ENCODE results near the gene SEMA5A.

Gene SEMA5A

GRCh38 chr5:9545992-9546851 lies at the start of gene SEMA5A:
Gene SEMA5A (minus strand): TSS chr5:9546075. CDS start chr5:9379946, 166,129 bp downstream.
- DNase-seq, result peak; percentile 13

GRCh38 chr5:9594913-9595312 lies 49.0 kb upstream of the SEMA5A start:
- DNase-seq, result no peak

- no peak for DNase-seq
Measured at GRCh38 chr5:9589049-9589835, 43.4 kb upstream of the SEMA5A start.

- no peak for DNase-seq
Measured at GRCh38 chr5:9588254-9588653, 42.4 kb upstream of the SEMA5A start.

- DNase-seq, result no peak
Measured at GRCh38 chr5:9587135-9587534, 41.3 kb upstream of the SEMA5A start.

GRCh38 chr5:9582406-9582805 lies 36.5 kb upstream of the SEMA5A start:
- DNase-seq, result no peak

GRCh38 chr5:9573796-9574195 lies 27.9 kb upstream of the SEMA5A start:
- no peak for DNase-seq

GRCh38 chr5:9572246-9572645 lies 26.4 kb upstream of the SEMA5A start:
- DNase-seq, result no peak

GRCh38 chr5:9570876-9571275 lies 25.0 kb upstream of the SEMA5A start:
- no peak for DNase-seq

- DNase-seq, result no peak
Measured at GRCh38 chr5:9567039-9567438, 21.2 kb upstream of the SEMA5A start.

- no peak for DNase-seq
Measured at GRCh38 chr5:9564752-9565151, 18.9 kb upstream of the SEMA5A start.

GRCh38 chr5:9562141-9562540 lies 16.3 kb upstream of the SEMA5A start:
- no peak for DNase-seq

- DNase-seq, result no peak
Measured at GRCh38 chr5:9559965-9560364, 14.1 kb upstream of the SEMA5A start.

GRCh38 chr5:9558319-9558965 lies 12.6 kb upstream of the SEMA5A start:
- no peak for DNase-seq

GRCh38 chr5:9557696-9558095 lies 11.8 kb upstream of the SEMA5A start:
- DNase-seq, result no peak

GRCh38 chr5:9555961-9556360 lies 10.1 kb upstream of the SEMA5A start:
- no peak for DNase-seq

- no peak for DNase-seq
Measured at GRCh38 chr5:9554122-9554521, 8.2 kb upstream of the SEMA5A start.

- DNase-seq, result no peak
Measured at GRCh38 chr5:9553561-9553960, 7.7 kb upstream of the SEMA5A start.

GRCh38 chr5:9551567-9552537 lies 6.0 kb upstream of the SEMA5A start:
- no peak for DNase-seq

GRCh38 chr5:9549941-9550340 lies 4.1 kb upstream of the SEMA5A start:
- DNase-seq, result no peak

GRCh38 chr5:9547122-9547947 lies 1.5 kb upstream of the SEMA5A start:
- DNase-seq, result no peak
